ENCODE results near the gene JADE2. TPM values are rescaled to one million over a fixed set of nuclear protein-coding genes. Genes with fewer than 3 reads are reported as not detected.

Gene JADE2
- polyA plus RNA-seq, 1 donor = 1.9 TPM

- DNase-seq = no peak
Observed at GRCh38 chr5:134570365-134570758, 44.9 kb downstream of the JADE2 start.

- no peak for DNase-seq
Observed at GRCh38 chr5:134570886-134571285, 45.4 kb downstream of the JADE2 start.

- DNase-seq = no peak
Observed at GRCh38 chr5:134571693-134572405, 46.4 kb downstream of the JADE2 start.

- DNase-seq = no peak
Observed at GRCh38 chr5:134572811-134573210, 47.3 kb downstream of the JADE2 start.

GRCh38 chr5:134574521-134574920, 49.1 kb downstream of the JADE2 start:
- DNase-seq = no peak

GRCh38 chr5:134575316-134575715, 49.8 kb downstream of the JADE2 start:
- no peak for DNase-seq

- DNase-seq = no peak
Observed at GRCh38 chr5:134576386-134577021, 51.0 kb downstream of the JADE2 start.

- DNase-seq = no peak
Observed at GRCh38 chr5:134577022-134577795, 51.7 kb downstream of the JADE2 start.

GRCh38 chr5:134577796-134578577, 52.5 kb downstream of the JADE2 start:
- DNase-seq = peak; percentile 77

- no peak for DNase-seq
Observed at GRCh38 chr5:134578578-134579283, 53.3 kb downstream of the JADE2 start.

- DNase-seq = no peak
Observed at GRCh38 chr5:134579284-134579771, 53.9 kb downstream of the JADE2 start.

- no peak for DNase-seq
Observed at GRCh38 chr5:134580001-134580460, 54.6 kb downstream of the JADE2 start.

- no peak for DNase-seq
Observed at GRCh38 chr5:134581241-134581981, 55.9 kb downstream of the JADE2 start.

- no peak for DNase-seq
Observed at GRCh38 chr5:134582281-134582680, 56.8 kb downstream of the JADE2 start.

- DNase-seq = no peak
Observed at GRCh38 chr5:134582941-134583340, 57.5 kb downstream of the JADE2 start.

- DNase-seq = no peak
Observed at GRCh38 chr5:134583766-134584165, 58.3 kb downstream of the JADE2 start.

GRCh38 chr5:134584662-134585061, 59.2 kb downstream of the JADE2 start:
- DNase-seq = no peak

GRCh38 chr5:134585966-134586365, 60.5 kb downstream of the JADE2 start:
- no peak for DNase-seq

- peak; percentile 23 for DNase-seq
Observed at GRCh38 chr5:134586866-134587524, 61.5 kb downstream of the JADE2 start.

GRCh38 chr5:134590992-134591659, 65.7 kb downstream of the JADE2 start:
- DNase-seq = no peak

Measured in hindlimb muscle (tissue), 1 donor.